Limb (tissue), 2 donors: ENCODE data around the gene PRKAG2.
"Not testable (repeated sequence)": the region's sequence is repeated elsewhere in the genome, so short reads cannot be mapped to it uniquely, and the experiment has no call there.

ENCODE experiments used
- DNase-seq, 2 donors: peaks; one replicate each; pipeline ENCODE4 v3.0.0-alpha.2; 2016; ENCODE audit errors: extremely low spot score in 2 of 2

PRKAG2 gene

GRCh38 chr7:151748733-151749132, 128.2 kb downstream of the PRKAG2 start:
- DNase-seq: no peak

- DNase-seq: not testable (repeated sequence)
These were observed 128.9 kb downstream of the PRKAG2 start for GRCh38 chr7:151748021-151748420.

- no peak for DNase-seq
These were observed 131.2 kb downstream of the PRKAG2 start for GRCh38 chr7:151745706-151746105.

GRCh38 chr7:151744656-151745638, 132.0 kb downstream of the PRKAG2 start:
- no peak for DNase-seq

- no peak for DNase-seq
These were observed 132.8 kb downstream of the PRKAG2 start for GRCh38 chr7:151744051-151744580.

- no peak for DNase-seq
These were observed 133.4 kb downstream of the PRKAG2 start for GRCh38 chr7:151743481-151743983.

- no peak for DNase-seq
These were observed 134.0 kb downstream of the PRKAG2 start for GRCh38 chr7:151742713-151743480.

GRCh38 chr7:151741585-151741984, 135.3 kb downstream of the PRKAG2 start:
- DNase-seq: no peak

- no peak for DNase-seq
These were observed 136.6 kb downstream of the PRKAG2 start for GRCh38 chr7:151740081-151740851.

GRCh38 chr7:151738925-151739324, 138.0 kb downstream of the PRKAG2 start:
- no peak for DNase-seq

GRCh38 chr7:151736403-151736909, 140.5 kb downstream of the PRKAG2 start:
- peak; percentile 63 to 70 for DNase-seq

- no peak for DNase-seq
These were observed 141.0 kb downstream of the PRKAG2 start for GRCh38 chr7:151735851-151736402.

GRCh38 chr7:151735186-151735850, 141.6 kb downstream of the PRKAG2 start:
- DNase-seq: no peak

- DNase-seq: no peak
These were observed 143.9 kb downstream of the PRKAG2 start for GRCh38 chr7:151732834-151733592.

- DNase-seq: no peak
These were observed 144.6 kb downstream of the PRKAG2 start for GRCh38 chr7:151732292-151732691.

GRCh38 chr7:151731022-151731441, 145.9 kb downstream of the PRKAG2 start:
- DNase-seq: no peak

GRCh38 chr7:151730591-151730990, 146.3 kb downstream of the PRKAG2 start:
- no peak for DNase-seq

GRCh38 chr7:151729521-151729921, 147.4 kb downstream of the PRKAG2 start:
- no peak for DNase-seq

GRCh38 chr7:151728746-151729145, 148.2 kb downstream of the PRKAG2 start:
- DNase-seq: no peak
